ENCODE data around the gene ATXN1.

- TF ChIP-seq SP1 (IDR thresholded peaks at IDR 0.05) (no peak), L3MBTL2 (conservative IDR thresholded peaks at IDR 0.05) (no peak), ELF4 (IDR thresholded peaks at IDR 0.05) (no peak), HDGF (IDR thresholded peaks at IDR 0.05; ENCODE audit: borderline replicate concordance) (no peak), BHLHE40 (IDR thresholded peaks at IDR 0.05; ENCODE audit: borderline replicate concordance) (no peak), ARNT (IDR thresholded peaks at IDR 0.05) (no peak), ZNF384 (IDR thresholded peaks at IDR 0.05) (no peak), FOXK2 (IDR thresholded peaks at IDR 0.05) (no peak), FOXM1 (IDR thresholded peaks at IDR 0.05; ENCODE audit: borderline replicate concordance) (no peak), TARDBP (IDR thresholded peaks at IDR 0.05) (no peak)
Observed at GRCh38 chr6:16363749-16364148, 397.5 kb downstream of the ATXN1 start.

Measured in HEK293T (cell line).